GM19193 (cell line): ENCODE measurements around the gene REC8.

Experiments used
- POLR2A ChIP-seq: IDR thresholded peaks from 4 replicates; pipeline ENCODE4 v1.6.1; 2011; ENCODE audit not compliant: insufficient read depth, insufficient read length; ENCODE audit errors: extremely low read depth

Gene REC8

GRCh38 chr14:24135584-24135833 lies 36.4 kb upstream of the REC8 start:
- TF ChIP-seq POLR2A = no peak

- TF ChIP-seq POLR2A = peak; percentile 67
Observed at GRCh38 chr14:24135834-24136683, 35.8 kb upstream of the REC8 start, which contains the start of gene PSME1. Gene PSME1, plus strand, starts transcription at chr14:24136194. Its CDS starts 69 bp downstream, at chr14:24136263.

GRCh38 chr14:24136684-24137528 lies 35.0 kb upstream of the REC8 start:
- TF ChIP-seq POLR2A = no peak

- peak; percentile 15 for TF ChIP-seq POLR2A
Observed at GRCh38 chr14:24137529-24138395, 34.1 kb upstream of the REC8 start.

- TF ChIP-seq POLR2A = no peak
Observed at GRCh38 chr14:24138396-24139271, 33.2 kb upstream of the REC8 start.

- peak; percentile 32 for TF ChIP-seq POLR2A
Observed at GRCh38 chr14:24139272-24139934, 32.5 kb upstream of the REC8 start.

- peak; percentile 91 for TF ChIP-seq POLR2A
Observed at GRCh38 chr14:24141097-24141880, 30.6 kb upstream of the REC8 start, which contains the start of gene EMC9. Gene EMC9, minus strand, starts transcription at chr14:24141591. Its CDS starts 287 bp downstream, at chr14:24141304.

GRCh38 chr14:24143511-24143910 lies 28.4 kb upstream of the REC8 start:
- TF ChIP-seq POLR2A = no peak

GRCh38 chr14:24144451-24144850 lies 27.4 kb upstream of the REC8 start:
- no peak for TF ChIP-seq POLR2A

- TF ChIP-seq POLR2A = no peak
Observed at GRCh38 chr14:24145219-24145618, 26.7 kb upstream of the REC8 start.

- no peak for TF ChIP-seq POLR2A
Observed at GRCh38 chr14:24145690-24146452, 26.0 kb upstream of the REC8 start.

- peak; percentile 67 for TF ChIP-seq POLR2A
Observed at GRCh38 chr14:24146453-24146977, 25.4 kb upstream of the REC8 start, which contains the start of gene PSME2. Gene PSME2, minus strand, starts transcription at chr14:24146610. Its CDS starts 29 bp downstream, at chr14:24146581.
